ENCODE data around the gene SLC22A3.

- TF ChIP-seq, protein P1, sequence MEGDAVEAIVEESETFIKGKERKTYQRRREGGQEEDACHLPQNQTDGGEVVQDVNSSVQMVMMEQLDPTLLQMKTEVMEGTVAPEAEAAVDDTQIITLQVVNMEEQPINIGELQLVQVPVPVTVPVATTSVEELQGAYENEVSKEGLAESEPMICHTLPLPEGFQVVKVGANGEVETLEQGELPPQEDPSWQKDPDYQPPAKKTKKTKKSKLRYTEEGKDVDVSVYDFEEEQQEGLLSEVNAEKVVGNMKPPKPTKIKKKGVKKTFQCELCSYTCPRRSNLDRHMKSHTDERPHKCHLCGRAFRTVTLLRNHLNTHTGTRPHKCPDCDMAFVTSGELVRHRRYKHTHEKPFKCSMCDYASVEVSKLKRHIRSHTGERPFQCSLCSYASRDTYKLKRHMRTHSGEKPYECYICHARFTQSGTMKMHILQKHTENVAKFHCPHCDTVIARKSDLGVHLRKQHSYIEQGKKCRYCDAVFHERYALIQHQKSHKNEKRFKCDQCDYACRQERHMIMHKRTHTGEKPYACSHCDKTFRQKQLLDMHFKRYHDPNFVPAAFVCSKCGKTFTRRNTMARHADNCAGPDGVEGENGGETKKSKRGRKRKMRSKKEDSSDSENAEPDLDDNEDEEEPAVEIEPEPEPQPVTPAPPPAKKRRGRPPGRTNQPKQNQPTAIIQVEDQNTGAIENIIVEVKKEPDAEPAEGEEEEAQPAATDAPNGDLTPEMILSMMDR (IDR thresholded peaks at IDR 0.05; ENCODE audit: poor library complexity) = no peak
- TF ChIP-seq EZH2 (IDR thresholded peaks at IDR 0.05; ENCODE audit: borderline replicate concordance) = no peak
- TF ChIP-seq EZH2phosphoT487 (IDR thresholded peaks at IDR 0.05; ENCODE audit: low read depth, severe bottlenecking, unreplicated experiment) = no peak
Measured at GRCh38 chr6:160462551-160463109, 114.5 kb downstream of the SLC22A3 start.

Data from hepatocyte (in vitro differentiated cells).